GM19438 (cell line): ENCODE data around the gene C4orf51.

Experiments used
- ATAC-seq: cut with Tn5 transposase; IDR thresholded peaks from one replicate; pipeline ENCODE4 v1.9.1; 2021; ENCODE audit warnings: low read depth; ENCODE audit not compliant: unreplicated experiment

Gene C4orf51

GRCh38 chr4:145743641-145744040, 63.7 kb downstream of the C4orf51 start:
- ATAC-seq: no peak

- no peak for ATAC-seq
These were observed 75.9 kb downstream of the C4orf51 start for GRCh38 chr4:145755802-145756201.

GRCh38 chr4:145756244-145756643, 76.3 kb downstream of the C4orf51 start:
- no peak for ATAC-seq

- no peak for ATAC-seq
These were observed 77.2 kb downstream of the C4orf51 start for GRCh38 chr4:145757188-145757587.

- ATAC-seq: no peak
These were observed 80.2 kb downstream of the C4orf51 start for GRCh38 chr4:145760176-145760575.

GRCh38 chr4:145760961-145761929, 81.3 kb downstream of the C4orf51 start:
- ATAC-seq: no peak

GRCh38 chr4:145762719-145763118, 82.8 kb downstream of the C4orf51 start:
- ATAC-seq: no peak

GRCh38 chr4:145763399-145763798, 83.5 kb downstream of the C4orf51 start:
- ATAC-seq: no peak

- ATAC-seq: no peak
These were observed 86.3 kb downstream of the C4orf51 start for GRCh38 chr4:145766273-145766672.

GRCh38 chr4:145769450-145770037, 89.6 kb downstream of the C4orf51 start:
- ATAC-seq: no peak

- ATAC-seq: no peak
These were observed 90.2 kb downstream of the C4orf51 start for GRCh38 chr4:145770124-145770523.

- ATAC-seq: no peak
These were observed 92.4 kb downstream of the C4orf51 start for GRCh38 chr4:145772347-145772746.

- ATAC-seq: peak; percentile 92
These were observed 93.8 kb downstream of the C4orf51 start for GRCh38 chr4:145773581-145774234.

GRCh38 chr4:145774473-145774872, 94.5 kb downstream of the C4orf51 start:
- ATAC-seq: no peak

GRCh38 chr4:145775406-145775805, 95.5 kb downstream of the C4orf51 start:
- no peak for ATAC-seq

GRCh38 chr4:145776208-145776607, 96.3 kb downstream of the C4orf51 start:
- no peak for ATAC-seq

GRCh38 chr4:145779319-145779801, 99.4 kb downstream of the C4orf51 start:
- no peak for ATAC-seq

GRCh38 chr4:145781351-145781750, 101.4 kb downstream of the C4orf51 start:
- no peak for ATAC-seq
